ENCODE results near the gene MPP3. TPM values are rescaled to one million over a fixed set of nuclear protein-coding genes. Genes with fewer than 3 reads are reported as not detected.

MPP3 gene
- total and polyA plus RNA-seq, 10 of the 15 experiments (the other 5 are each of a cell fraction or from before 2014, with no cell fraction given) = not detected

- FAIRE-seq = no peak
- TF ChIP-seq IKZF1 (conservative IDR thresholded peaks at IDR 0.05) (0 out of 2 replicates have a peak, but pooled peaks have one; percentile 3), EZH2 (IDR thresholded peaks at IDR 0.05; ENCODE audit: borderline replicate concordance, control insufficient read depth, low read depth, low read length) (peak; percentile 49; the same call in 1 of the 2 replicates), USF2 (IDR thresholded peaks at IDR 0.05; ENCODE audit: borderline replicate concordance, low read depth, low read length) (no peak), JUNB (IDR thresholded peaks at IDR 0.05) (no peak), SMARCA5 (IDR thresholded peaks at IDR 0.05) (no peak), SUPT20H (IDR thresholded peaks at IDR 0.05; ENCODE audit: borderline replicate concordance, control insufficient read depth, low read depth, low read length) (no peak), ZNF687 (IDR thresholded peaks at IDR 0.05) (no peak), DPF2 (IDR thresholded peaks at IDR 0.05) (no peak), CTCF (IDR thresholded peaks at IDR 0.05 in 2 of 3, conservative IDR thresholded peaks at IDR 0.05 in 1 of 3; ENCODE audit: control insufficient read depth in 2 of 3, extremely low read depth in 1 of 3, insufficient read depth in 1 of 3, low read depth in 3 of 3, low read length in 3 of 3) (peak in 1 of 3 experiments; percentile 3; a peak in 1 of 6 replicates), EED (IDR thresholded peaks at IDR 0.05; ENCODE audit: low read depth) (no peak), POLR2A (IDR thresholded peaks at IDR 0.05; ENCODE audit: low read depth, low read length) (no peak)
These were observed 53.5 kb downstream of the MPP3 start for GRCh38 chr17:43779145-43780125.

More at GRCh38 chr17:43779145-43780125, 53.5 kb downstream of the MPP3 start:
- peak; percentile 9; the same call in 2 of the 3 replicates for ATAC-seq
- BruUV-seq (replicated peaks) = no TSS peak
- Histone ChIP-seq H2AFZ (ENCODE audit: control insufficient read depth, low read depth, low read length) (peak overlapping the region; percentile 75), H4K20me1 (ENCODE audit: control insufficient read depth, insufficient read depth) (no peaks in the 10 kb centered on the region), H3K9me3 (replicated peaks; ENCODE audit: control insufficient read depth, insufficient read depth, low read length) (no peaks in the 10 kb centered on the region), H3K36me3 (ENCODE audit: control insufficient read depth in 2 of 2, insufficient read depth in 2 of 2, low read length in 1 of 2) (no peaks in the 10 kb centered on the region), H3K4me1 (ENCODE audit: control insufficient read depth, insufficient read depth, low read length) (no peaks in the 10 kb centered on the region), H3K27ac (ENCODE audit: control insufficient read depth, insufficient read depth) (no peak overlapping the region), H3K27me3 (replicated peaks in 1 of 2; ENCODE audit: control insufficient read depth in 2 of 2, insufficient read depth in 2 of 2, low read length in 1 of 2) (peaks cover 5 to 12% of the 10 kb centered on the region in 2 experiments; a peak in 2 of 4 replicates), H3K9ac (ENCODE audit: control insufficient read depth, insufficient read depth, low read length) (peak overlapping the region; percentile 73; the same call in 1 of the 2 replicates), H3K4me2 (ENCODE audit: control insufficient read depth, insufficient read depth) (peak overlapping the region; percentile 91), H3K4me3 (peak overlapping the region; percentile 89; the same call in 1 of the 2 replicates), H3K79me2 (ENCODE audit: control insufficient read depth, insufficient read depth, low read length) (no peaks in the 10 kb centered on the region; the same call in 1 of the 2 replicates)
- WGBS (ENCODE audit: insufficient coverage, insufficient replicate concordance, low lambda C conversion rate, missing lambda C conversion rate) = 7% methylated on average over 26 of the region's 26 CpGs
- intact Hi-C loops (cut with micrococcal nuclease; ENCODE audit: unreplicated experiment) (loop anchor here (5.0 kb wide), 1 partner anchor 262 kb away; no protein-coding TSS in a partner anchor), in situ Hi-C loops (cut with MboI) (no loop called here)
- ChIA-PET POLR2A (no interaction called here), RAD21 (ENCODE audit: unreplicated experiment) (interaction anchor here (0.6 kb wide), 1 partner anchor 206 kb away, joined by 3 read pairs; no protein-coding TSS in a partner anchor), SMC1A (ENCODE audit: uncharacterized antibody, unreplicated experiment) (interaction anchor here (1.2 to 1.4 kb wide), 2 partner anchors 13 to 67 kb away, joined by 3 to 4 read pairs; partner anchors contain the start of gene CD300LG), CTCF (interaction anchor here (0.5 to 1.6 kb wide), 5 partner anchors 12 to 202 kb away, joined by 3 to 4 read pairs (median 3); no protein-coding TSS in a partner anchor)
- no peak for DNase-seq (ENCODE audit: low read depth, low spot score)

Data from GM12878 (cell line).